H1 (cell line): ENCODE measurements around the gene AGBL5. TPM values are rescaled to one million over a fixed set of nuclear protein-coding genes. Genes with fewer than 3 reads are reported as not detected.

Experiments used
- CTCF ChIA-PET: fragments of 300-600 bp; sonication (Branson Sonifier 250); formaldehyde crosslinking; loops from one replicate; lab custom pipeline; 2021; ENCODE audit not compliant: partially characterized antibody; lab: Charles Lee
- POLR2A ChIA-PET: fragments of 300-600 bp; sonication (Branson Sonifier 250); formaldehyde crosslinking; loops from one replicate; lab custom pipeline; 2021; ENCODE audit warnings: inconsistent platforms; ENCODE audit not compliant: partially characterized antibody; lab: Charles Lee
- DNase-seq, 2 experiments: peaks; one replicate each; pipeline versions ENCODE4 v3.0.0 to v3.0.0-alpha.2; 2010 to 2022; ENCODE audit warnings: low spot score in 2 of 2, low read depth in 1 of 2, mixed read lengths in 1 of 2
- FAIRE-seq: peaks from 2 replicates; lab custom pipeline; 2011; peaks lifted over from hg19 to GRCh38; lab: Jason Lieb, UNC
- H2AFZ ChIP-seq: 2 replicates; pipeline ENCODE4 v1.8.1; 2012; ENCODE audit warnings: low read length, inconsistent platforms
- H2AK5ac ChIP-seq: 2 replicates; pipeline ENCODE4 v1.6.1; 2013; ENCODE audit warnings: low read depth, low read length
- H2BK120ac ChIP-seq: replicated peaks from 2 replicates; pipeline ENCODE3; 2013; ENCODE audit warnings: low read depth, low read length, inconsistent platforms
- H2BK12ac ChIP-seq: 2 replicates; pipeline ENCODE4 v1.6.1; 2013; ENCODE audit warnings: low read depth, low read length
- H2BK15ac ChIP-seq: 2 replicates; pipeline ENCODE4 v1.6.1; 2013; ENCODE audit warnings: low read length
- H2BK20ac ChIP-seq: 2 replicates; pipeline ENCODE4 v1.6.1; 2013; ENCODE audit warnings: low read length
- H2BK5ac ChIP-seq: 2 replicates; pipeline ENCODE4 v1.6.1; 2013; ENCODE audit warnings: low read depth, low read length
- H3K14ac ChIP-seq: 2 replicates; pipeline ENCODE4 v1.6.1; 2013; ENCODE audit warnings: inconsistent platforms; ENCODE audit not compliant: insufficient read length
- H3K18ac ChIP-seq: 2 replicates; pipeline ENCODE4 v1.6.1; 2013; ENCODE audit warnings: low read length; ENCODE audit errors: extremely low read depth
- H3K23ac ChIP-seq: 2 replicates; pipeline ENCODE4 v1.6.1; 2013; ENCODE audit warnings: inconsistent platforms; ENCODE audit not compliant: insufficient read length
- H3K23me2 ChIP-seq: 2 replicates; pipeline ENCODE4 v1.6.1; 2013; ENCODE audit warnings: low read depth, low read length
- H3K27ac ChIP-seq: 2 replicates; pipeline ENCODE4 v1.6.1; 2011; ENCODE audit warnings: low read depth, low read length, inconsistent platforms
- H3K27me3 ChIP-seq, 4 experiments: replicated peaks in 1 of 4; 1 replicate in 1 of 4; 2 replicates in 3 of 4; pipeline versions ENCODE4 v1.6.1 to v1.8.1; 2011 to 2013; ENCODE audit warnings: low read length in 3 of 4, mild to moderate bottlenecking in 3 of 4, inconsistent platforms in 2 of 4, mixed read lengths in 2 of 4, moderate library complexity in 1 of 4; ENCODE audit not compliant: control insufficient read depth in 3 of 4, insufficient read depth in 3 of 4; ENCODE audit errors: extremely low read depth in 1 of 4
- H3K36me3 ChIP-seq, 4 experiments: 2 replicates each; pipeline versions ENCODE4 v1.6.1 to v1.8.1; 2011 to 2013; ENCODE audit warnings: mild to moderate bottlenecking in 4 of 4, low read length in 3 of 4, moderate library complexity in 2 of 4, control low read depth in 1 of 4, inconsistent platforms in 1 of 4; ENCODE audit not compliant: insufficient read depth in 4 of 4, control insufficient read depth in 2 of 4
- H3K4ac ChIP-seq: replicated peaks from 2 replicates; pipeline ENCODE3; 2013; ENCODE audit warnings: low read length, low read depth, mixed read lengths, inconsistent platforms; ENCODE audit not compliant: insufficient read length
- H3K4me1 ChIP-seq, 4 experiments: replicated peaks in 1 of 4; 1 replicate in 1 of 4; 2 replicates in 3 of 4; pipeline versions ENCODE4 v1.6.1 to v1.8.1; 2011 to 2013; ENCODE audit warnings: low read length in 3 of 4, inconsistent platforms in 2 of 4, mixed read lengths in 1 of 4; ENCODE audit not compliant: insufficient read depth in 4 of 4, control insufficient read depth in 3 of 4
- H3K4me2 ChIP-seq, 2 experiments: 2 replicates each; pipeline versions ENCODE4 v1.6.1 to v1.8.1; 2011 to 2013; ENCODE audit warnings: low read depth in 2 of 2, low read length in 2 of 2, control low read depth in 1 of 2, inconsistent platforms in 1 of 2, mild to moderate bottlenecking in 1 of 2; ENCODE audit not compliant: insufficient read depth in 1 of 2
- H3K4me3 ChIP-seq, 4 experiments: fragments of 200-600, 300-600 bp in 1 of 4; sonication (generic), shearing (Covaris generic), sonication (Bioruptor Twin) in 1 of 4; 2 replicates each; pipeline versions ENCODE4 v1.5.1 to v1.8.1; 2011 to 2016; ENCODE audit warnings: low read length in 4 of 4, low read depth in 3 of 4, control low read depth in 2 of 4, inconsistent platforms in 2 of 4, mild to moderate bottlenecking in 2 of 4, mixed read lengths in 1 of 4, moderate library complexity in 1 of 4; ENCODE audit not compliant: insufficient read depth in 2 of 4; ENCODE audit errors: extremely low read depth in 1 of 4
- H3K56ac ChIP-seq: replicated peaks from 2 replicates; pipeline ENCODE3; 2013; ENCODE audit warnings: low read depth, mild to moderate bottlenecking, mixed read lengths, low read length, inconsistent platforms; ENCODE audit not compliant: insufficient read length
- H3K79me1 ChIP-seq: 2 replicates; pipeline ENCODE4 v1.6.1; 2013; ENCODE audit warnings: low read depth, low read length, control low read depth
- H3K79me2 ChIP-seq, 2 experiments: 2 replicates each; pipeline versions ENCODE4 v1.6.1 to v1.8.1; 2012 to 2013; ENCODE audit warnings: low read length in 2 of 2, mild to moderate bottlenecking in 2 of 2, inconsistent platforms in 1 of 2; ENCODE audit not compliant: insufficient read depth in 2 of 2, control insufficient read depth in 1 of 2
- H3K9ac ChIP-seq, 4 experiments: replicated peaks in 1 of 4; 1 replicate in 1 of 4; 2 replicates in 3 of 4; pipeline versions ENCODE4 v1.6.1 to v1.8.1; 2011 to 2013; ENCODE audit warnings: low read depth in 3 of 4, low read length in 3 of 4, control low read depth in 2 of 4, mild to moderate bottlenecking in 2 of 4, moderate library complexity in 2 of 4, inconsistent platforms in 1 of 4; ENCODE audit errors: extremely low read depth in 1 of 4
- H3K9me3 ChIP-seq, 2 experiments: 2 replicates each; pipeline versions ENCODE4 v1.6.1 to v1.8.1; 2012 to 2013; ENCODE audit warnings: mild to moderate bottlenecking in 2 of 2, moderate library complexity in 2 of 2, control low read depth in 1 of 2, inconsistent platforms in 1 of 2, low read depth in 1 of 2, low read length in 1 of 2, mixed read lengths in 1 of 2; ENCODE audit not compliant: insufficient read depth in 2 of 2
- H4K20me1 ChIP-seq, 2 experiments: replicated peaks in 1 of 2; 2 replicates each; pipeline versions ENCODE3 to v1.8.1; 2011 to 2013; ENCODE audit warnings: inconsistent platforms in 2 of 2, low read length in 2 of 2, mild to moderate bottlenecking in 1 of 2; ENCODE audit not compliant: insufficient read depth in 2 of 2, control insufficient read depth in 1 of 2
- H4K5ac ChIP-seq: 2 replicates; pipeline ENCODE4 v1.6.1; 2013; ENCODE audit warnings: low read length, low read depth, mixed read lengths, inconsistent platforms; ENCODE audit not compliant: insufficient read length
- H4K8ac ChIP-seq: 2 replicates; pipeline ENCODE4 v1.8.0; 2013; ENCODE audit warnings: mild to moderate bottlenecking, moderate library complexity, low read length, inconsistent platforms; ENCODE audit not compliant: insufficient read depth; ENCODE audit errors: extremely low read depth
- H4K91ac ChIP-seq: replicated peaks from 2 replicates; pipeline ENCODE3; 2013; ENCODE audit warnings: low read length, mixed read lengths, inconsistent platforms; ENCODE audit not compliant: insufficient read length
- BCL11A ChIP-seq, 2 experiments: IDR thresholded peaks; one replicate each; pipeline ENCODE4 v1.6.1; 2011; ENCODE audit warnings: low read depth in 2 of 2, low read length in 2 of 2, mild to moderate bottlenecking in 2 of 2
- CEBPB ChIP-seq: IDR thresholded peaks from 2 replicates; pipeline ENCODE4 v1.6.1; 2012; ENCODE audit warnings: low read depth, low read length
- EP300 ChIP-seq, 2 experiments: IDR thresholded peaks; 1 replicate in 1 of 2; 2 replicates in 1 of 2; pipeline ENCODE4 v1.6.1; 2011 to 2012; ENCODE audit warnings: low read depth in 2 of 2, low read length in 2 of 2, mild to moderate bottlenecking in 2 of 2, borderline replicate concordance in 1 of 2, inconsistent platforms in 1 of 2, moderate library complexity in 1 of 2
- HDAC6 ChIP-seq: IDR thresholded peaks from one replicate; pipeline ENCODE4 v1.7.1; 2012; ENCODE audit warnings: low read depth, mild to moderate bottlenecking, inconsistent platforms, low read length, moderate library complexity
- JUND ChIP-seq: IDR thresholded peaks from 2 replicates; pipeline ENCODE4 v1.6.1; 2011; ENCODE audit warnings: mild to moderate bottlenecking, improper control_type of control experiment, low read length
- KDM1A ChIP-seq: fragments of 200-600, 300-600 bp; sonication (generic); IDR thresholded peaks from 2 replicates; pipeline ENCODE4 v1.7.1; 2016; ENCODE audit warnings: mild to moderate bottlenecking, low read length, borderline replicate concordance
- PHF8 ChIP-seq: fragments of 200-600 bp; sonication (generic); conservative IDR thresholded peaks from 2 replicates; pipeline ENCODE4 v1.7.1; 2012; ENCODE audit warnings: low read depth, mild to moderate bottlenecking, inconsistent platforms, low read length, moderate library complexity
- RNF2 ChIP-seq: fragments of 200-900, 300-1000 bp; sonication (generic); IDR thresholded peaks from 2 replicates; pipeline ENCODE4 v1.7.1; 2016; ENCODE audit warnings: borderline replicate concordance, low read depth, mild to moderate bottlenecking, antibody characterized with exemption, low read length; ENCODE audit not compliant: poor library complexity, severe bottlenecking; ENCODE audit errors: missing control alignments
- SIN3A ChIP-seq, 2 experiments: IDR thresholded peaks in 1 of 2; conservative IDR thresholded peaks in 1 of 2; 2 replicates each; pipeline ENCODE4 v1.6.1; 2011 to 2012; ENCODE audit warnings: low read length in 2 of 2, improper control_type of control experiment in 1 of 2, low read depth in 1 of 2, mild to moderate bottlenecking in 1 of 2
- SIX5 ChIP-seq: IDR thresholded peaks from 2 replicates; pipeline ENCODE4 v1.6.1; 2011; ENCODE audit warnings: mild to moderate bottlenecking, low read depth, low read length
- SP1 ChIP-seq: IDR thresholded peaks from 2 replicates; pipeline ENCODE4 v1.6.1; 2011; ENCODE audit warnings: low read depth, low read length
- TAF1 ChIP-seq: IDR thresholded peaks from 2 replicates; pipeline ENCODE4 v1.6.1; 2011; ENCODE audit warnings: mild to moderate bottlenecking, low read depth, low read length
- TAF7 ChIP-seq: optimal IDR thresholded peaks from 2 replicates; pipeline ENCODE3; 2011; ENCODE audit warnings: low read depth, mild to moderate bottlenecking, inconsistent platforms, low read length, moderate library complexity, borderline replicate concordance
- TBP ChIP-seq: IDR thresholded peaks from 2 replicates; pipeline ENCODE4 v1.6.1; 2011; ENCODE audit warnings: low read depth, low read length, improper control_type of control experiment
- WGBS, 2 experiments: shearing (Covaris generic) in 1 of 2; methylation state at CpG; one replicate each; pipeline versions ENCODE4 v1.1.6 to v1.1.7; 2013 to 2015; ENCODE audit warnings: low lambda C conversion rate in 2 of 2, mixed read lengths in 2 of 2, inconsistent platforms in 1 of 2, low coverage in 1 of 2, missing lambda C conversion rate in 1 of 2; ENCODE audit not compliant: insufficient replicate concordance in 2 of 2, insufficient coverage in 1 of 2, insufficient read length in 1 of 2; ENCODE audit errors: extremely low coverage in 1 of 2, missing lambda C conversion rate in 1 of 2; 5-methylcytosine and 5-hydroxymethylcytosine counted together
- polyA plus RNA-seq, 7 experiments: library from polyadenylated mRNA; depleted of rRNA in 3 of 7; stranded (reverse) in 5 of 7; unstranded in 2 of 7; fragments of >200 nt in 5 of 7; fragments of 200-250 nt in 2 of 7; gene quantifications; 1 replicate in 5 of 7; 2 replicates in 1 of 7; 4 replicates in 1 of 7; pipeline versions ENCODE4 v1.2.1 to v1.2.3, GENCODE V29; 2011 to 2013; ENCODE audit warnings: missing spikeins in 2 of 7, mixed read lengths in 2 of 7
- total RNA-seq: library from RNA; stranded (reverse); fragmentation: NEBNext Ultra II Directional; extraction: Animal tissue kit (Norgen Biotek cat#: 25700); gene quantifications from 2 replicates; pipeline ENCODE4 v1.2.1, GENCODE V29; 2021

Gene AGBL5
- total and polyA plus RNA-seq, 2 of the 8 experiments (the other 6 are each of a cell fraction or from before 2014, with no cell fraction given): 45.4 to 62.0 TPM

DNA sequence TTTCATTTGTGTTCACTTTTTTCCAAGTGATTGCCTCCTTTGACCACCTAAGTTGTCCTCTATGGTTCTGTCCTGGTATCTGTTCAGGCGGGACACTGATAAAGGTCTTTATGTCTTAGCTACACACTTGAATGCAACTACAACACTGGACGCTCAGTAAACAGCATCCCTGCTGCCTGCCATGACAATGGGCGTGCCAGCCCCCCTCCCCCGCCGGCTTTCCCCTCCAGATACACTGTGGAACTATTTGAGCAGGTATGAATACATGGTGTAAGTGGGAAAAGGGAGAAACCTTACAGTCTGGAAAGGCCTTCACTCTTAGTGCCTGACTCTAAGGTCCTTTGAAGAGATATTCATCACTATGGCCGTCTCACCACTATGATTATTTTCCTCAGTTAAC lies 5.7 kb downstream of the AGBL5 start:
- Histone ChIP-seq H3K4me1 (no peaks in the 10 kb centered on the region; a peak in 2 of 7 replicates), H4K8ac (no peak overlapping the region), H3K4ac (no peak overlapping the region), H3K9me3 (no peaks in the 10 kb centered on the region), H4K5ac (no peak overlapping the region), H2BK12ac (no peak overlapping the region), H2BK120ac (no peak overlapping the region), H2AFZ (no peak overlapping the region), H3K56ac (no peak overlapping the region), H2BK15ac (no peak overlapping the region), H3K27me3 (no peaks in the 10 kb centered on the region), H3K23me2 (peaks cover 1% of the 10 kb centered on the region), H3K79me1 (no peaks in the 10 kb centered on the region), H2AK5ac (no peak overlapping the region), H2BK5ac (no peak overlapping the region), H3K79me2 (no peaks in the 10 kb centered on the region), H4K20me1 (peaks cover 0 to 7% of the 10 kb centered on the region in 2 experiments), H3K27ac (no peak overlapping the region), H3K4me2 (no peak overlapping the region), H2BK20ac (no peak overlapping the region), H3K36me3 (peaks cover 17 to 47% (median 25%) of the 10 kb centered on the region in 4 experiments), H3K9ac (no peak overlapping the region), H3K18ac (no peak overlapping the region), H3K23ac (no peak overlapping the region), H3K14ac (no peak overlapping the region), H4K91ac (no peak overlapping the region), H3K4me3 (no peak overlapping the region)
- ChIA-PET POLR2A (interaction anchor here (1.4 to 19.3 kb wide), 3 partner anchors 10 to 26 kb away, joined by 3 to 441 read pairs (median 7); partner anchors contain the start of gene OST4), CTCF (interaction anchor here (1.2 to 18.3 kb wide), 3 partner anchors 10 to 37 kb away, joined by 3 to 160 read pairs (median 4); partner anchors contain the start of genes EMILIN1 and KHK)
- DNase-seq (no peak), FAIRE-seq (no peak)
- WGBS, 2 experiments: 84% methylated on average over 6 of the region's 6 CpGs; no CpG with 5 or more reads in 1 of the 2 experiments
- no peak for TF ChIP-seq SIN3A (conservative IDR thresholded peaks at IDR 0.05 in 1 of 2, IDR thresholded peaks at IDR 0.05 in 1 of 2; ENCODE audit: low read depth in 1 of 2, low read length in 2 of 2)
- TF ChIP-seq JUND: no peak
- TF ChIP-seq TAF7: no peak
- TF ChIP-seq SIX5: no peak
- TF ChIP-seq RNF2: no peak
- no peak for TF ChIP-seq PHF8
- no peak for TF ChIP-seq TAF1
- no peak for TF ChIP-seq SP1
- no peak for TF ChIP-seq CEBPB
- no peak for TF ChIP-seq KDM1A
- TF ChIP-seq HDAC6: no peak
- no peak for TF ChIP-seq EP300 (IDR thresholded peaks at IDR 0.05; ENCODE audit: borderline replicate concordance in 1 of 2, low read depth in 2 of 2, low read length in 2 of 2)
- TF ChIP-seq TBP: no peak
- TF ChIP-seq BCL11A (IDR thresholded peaks at IDR 0.05; ENCODE audit: low read depth in 2 of 2, low read length in 2 of 2): no peak
